Heart left ventricle (tissue), 16 donors: ENCODE data around the gene CNTN5. TPM values are rescaled to one million over a fixed set of nuclear protein-coding genes. Genes with fewer than 3 reads are reported as not detected.

Source experiments
- ATAC-seq, 4 donors: fragments of 200-7000 bp; cut with Tn5 transposase; one replicate each; pipeline ENCODE4 v1.9.1; 2020 to 2022; ENCODE audit warnings: moderate library complexity in 4 of 4, mild to moderate bottlenecking in 3 of 4, moderate number of reproducible peaks in 1 of 4
- DNase-seq, 5 donors: peaks; one replicate each; pipeline ENCODE4 v3.0.0-alpha.2; 2020
- H3K27ac ChIP-seq, 12 donors: fragments of 200-600 bp; sonication (generic) in 4 of 12; one replicate each; pipeline versions ENCODE4 v1.5.0 to v1.8.0; 2016 to 2022; ENCODE audit warnings: mild to moderate bottlenecking in 2 of 12
- H3K27me3 ChIP-seq, 9 donors: fragments of 200-600 bp; sonication (generic) in 2 of 9; one replicate each; pipeline versions ENCODE4 v1.5.1 to v1.8.0; 2016 to 2022; ENCODE audit warnings: mild to moderate bottlenecking in 3 of 9
- H3K36me3 ChIP-seq, 9 donors: fragments of 200-600 bp; sonication (generic) in 2 of 9; one replicate each; pipeline versions ENCODE4 v1.5.0 to v1.8.0; 2018 to 2022; ENCODE audit warnings: mild to moderate bottlenecking in 2 of 9
- H3K4me1 ChIP-seq, 12 donors: fragments of 200-600 bp; sonication (generic) in 4 of 12; one replicate each; pipeline versions ENCODE4 v1.5.0 to v1.8.0; 2016 to 2022; ENCODE audit warnings: mild to moderate bottlenecking in 3 of 12
- H3K4me3 ChIP-seq, 12 donors: fragments of 200-600 bp; sonication (generic) in 4 of 12; one replicate each; pipeline versions ENCODE4 v1.5.0 to v1.8.0; 2017 to 2022; ENCODE audit warnings: mild to moderate bottlenecking in 9 of 12, moderate library complexity in 4 of 12
- H3K9me3 ChIP-seq, 12 donors: fragments of 200-600 bp; sonication (generic) in 4 of 12; one replicate each; pipeline versions ENCODE4 v1.5.0 to v1.8.0; 2016 to 2022; ENCODE audit warnings: mild to moderate bottlenecking in 1 of 12
- POLR2A ChIP-seq, 2 donors: fragments of 450-650 bp; IDR thresholded peaks; one replicate each; pipeline ENCODE4 v1.6.1; 2017; ENCODE audit warnings: antibody characterized with exemption in 2 of 2, mild to moderate bottlenecking in 2 of 2, moderate library complexity in 2 of 2
- WGBS, 4 donors: extraction: QIAGEN DNeasy Blood & Tissue Kit in 2 of 4; methylation state at CpG; one replicate each; pipeline versions ENCODE4 v1.1.5 to v1.1.7; 2013 to 2018; 5-methylcytosine and 5-hydroxymethylcytosine counted together
- intact Hi-C, 10 donors: fragments of 100-400 bp; cut with DNase I; formaldehyde crosslinking; loops; one replicate each; pipeline versions ENCODE4 v1.11.1 to v1.14.2; 2022
- polyA plus RNA-seq, 2 donors: library from polyadenylated mRNA; stranded (reverse); fragments of 200-250 nt; gene quantifications; one replicate each; pipeline ENCODE4 v1.2.3, GENCODE V29; 2013
- total RNA-seq, 9 donors: library from RNA; depleted of rRNA in 2 of 9; stranded (reverse); fragments of >200 nt in 2 of 9; fragmentation: NEBNext Ultra II Directional in 3 of 9; extraction: Animal tissue kit (Norgen Biotek cat#: 25700) in 3 of 9; gene quantifications; one replicate each; pipeline versions ENCODE4 v1.1.0 to v1.2.4, GENCODE V29; 2016 to 2023
- TF ChIP-seq, protein P1 (sequence below), 12 donors: fragments of 200-600 bp; sonication (generic) in 4 of 12; IDR thresholded peaks; one replicate each; pipeline versions ENCODE4 v1.5.0 to v1.8.0; 2018 to 2022; ENCODE audit warnings: antibody characterized with exemption in 12 of 12, mild to moderate bottlenecking in 5 of 12
- donor health status: ischemic (EF 13 %, LVEDD 7.1; RV severe dilation, severe dysfunction).
- donor health status: healthy with polysubstance abuse.
- donor health status: DM: no; HTN: yes; CAD: no.
- donor health status: DM: no; HTN: no; CAD: no.
- donor health status: ischemic (EF 25% LVEDD 6.9; RV normal size, moderate dysfunction).
- donor health status: ischemic (EF 25% LVEDD 5.7; RV mildly dilated, moderate dysfunction).
- donor health status: healthy.
- donor health status: DM: yes; HTN: yes; CAD: no.
- donor health status: ischemic (EF 35%, LVEDD 5.7; RV mildly dilated, moderate dysfunction).
- donor health status: nonischemic (EF 11% LVEDD 7.7; RV severe dilation, severe dysfunction).
- donor health status: DM: yes; HTN: yes; CAD: no.
- donor health status: PGD.
- donor health status: ischemic (EF 29% LVEDD 5.4; RV normal size, mild dysfunction).
- donor health status: nonischemic (EF 23%, LVEDD 6.1; RV moderate dilation, normal function).

The CNTN5 gene
- total and polyA plus RNA-seq, 11 donors: 0.11 to 0.16 TPM; not detected in 9

DNA sequence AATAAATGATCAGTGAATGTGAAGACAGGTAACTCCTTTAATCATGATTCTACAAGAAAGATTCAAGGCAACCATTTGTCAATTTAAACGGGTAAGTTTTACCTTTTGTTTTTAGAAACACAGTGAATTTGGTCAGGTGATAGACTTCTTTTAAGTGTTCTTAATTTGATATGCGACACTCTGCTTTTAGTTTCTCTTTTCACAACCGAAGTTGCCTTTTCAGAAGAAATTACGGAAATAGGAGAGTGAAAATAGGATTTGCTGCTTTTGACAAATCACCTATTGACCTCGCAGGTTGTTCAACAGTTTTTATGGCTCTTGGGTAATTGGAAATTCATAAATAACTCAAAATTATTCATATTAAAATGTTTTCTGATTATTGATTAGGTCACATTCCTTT, 142.1 kb downstream of the CNTN5 start:
- intact Hi-C loops: no loop called here
- ATAC-seq: no peak
- TF ChIP-seq, protein P1, sequence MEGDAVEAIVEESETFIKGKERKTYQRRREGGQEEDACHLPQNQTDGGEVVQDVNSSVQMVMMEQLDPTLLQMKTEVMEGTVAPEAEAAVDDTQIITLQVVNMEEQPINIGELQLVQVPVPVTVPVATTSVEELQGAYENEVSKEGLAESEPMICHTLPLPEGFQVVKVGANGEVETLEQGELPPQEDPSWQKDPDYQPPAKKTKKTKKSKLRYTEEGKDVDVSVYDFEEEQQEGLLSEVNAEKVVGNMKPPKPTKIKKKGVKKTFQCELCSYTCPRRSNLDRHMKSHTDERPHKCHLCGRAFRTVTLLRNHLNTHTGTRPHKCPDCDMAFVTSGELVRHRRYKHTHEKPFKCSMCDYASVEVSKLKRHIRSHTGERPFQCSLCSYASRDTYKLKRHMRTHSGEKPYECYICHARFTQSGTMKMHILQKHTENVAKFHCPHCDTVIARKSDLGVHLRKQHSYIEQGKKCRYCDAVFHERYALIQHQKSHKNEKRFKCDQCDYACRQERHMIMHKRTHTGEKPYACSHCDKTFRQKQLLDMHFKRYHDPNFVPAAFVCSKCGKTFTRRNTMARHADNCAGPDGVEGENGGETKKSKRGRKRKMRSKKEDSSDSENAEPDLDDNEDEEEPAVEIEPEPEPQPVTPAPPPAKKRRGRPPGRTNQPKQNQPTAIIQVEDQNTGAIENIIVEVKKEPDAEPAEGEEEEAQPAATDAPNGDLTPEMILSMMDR (IDR thresholded peaks at IDR 0.05): no peak
- no peak for TF ChIP-seq POLR2A (IDR thresholded peaks at IDR 0.05)

DNA sequence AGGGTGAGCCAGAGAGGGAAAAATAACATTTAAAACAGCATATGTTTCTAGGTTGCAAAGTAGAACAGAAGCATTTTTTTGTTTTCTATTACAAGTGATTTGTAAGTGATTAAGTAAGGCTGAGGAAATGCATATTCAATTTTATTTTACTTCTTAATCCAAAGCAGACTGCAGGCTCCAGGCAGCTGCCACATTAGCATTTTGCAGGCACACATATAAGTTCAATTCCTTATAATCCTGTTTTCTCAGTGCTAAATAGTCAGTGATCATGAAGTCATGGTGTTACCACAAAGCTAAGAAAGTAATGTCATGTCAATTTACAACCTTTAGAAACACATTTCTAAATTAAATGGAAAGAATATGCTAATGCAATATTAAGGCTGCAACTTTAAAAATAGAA, 149.8 kb downstream of the CNTN5 start:
- no peak overlapping the region for H3K4me3 ChIP-seq
- H3K36me3 ChIP-seq: no peaks in the 10 kb centered on the region
- intact Hi-C loops: no loop called here
- TF ChIP-seq, protein P1 (IDR thresholded peaks at IDR 0.05): no peak
- no peak for TF ChIP-seq POLR2A (IDR thresholded peaks at IDR 0.05)
- H3K27me3 ChIP-seq: no peaks in the 10 kb centered on the region
- ATAC-seq (no peak), DNase-seq (no peak)
- H3K4me1 ChIP-seq: no peaks in the 10 kb centered on the region
- H3K9me3 ChIP-seq: peaks cover 0 to 7% (median 0%) of the 10 kb centered on the region in 12 donors
- H3K27ac ChIP-seq: no peak overlapping the region

More for the DNA sequence above, 142.1 kb downstream of the CNTN5 start:
- Histone ChIP-seq H3K9me3 (no peaks in the 10 kb centered on the region), H3K4me1 (no peaks in the 10 kb centered on the region), H3K27ac (no peak overlapping the region), H3K27me3 (no peaks in the 10 kb centered on the region), H3K36me3 (no peaks in the 10 kb centered on the region), H3K4me3 (no peak overlapping the region)
- no peak for DNase-seq
- WGBS, 4 donors: 86 to 89% (median 87%) methylated on average over 5 of the region's 5 CpGs

DNA sequence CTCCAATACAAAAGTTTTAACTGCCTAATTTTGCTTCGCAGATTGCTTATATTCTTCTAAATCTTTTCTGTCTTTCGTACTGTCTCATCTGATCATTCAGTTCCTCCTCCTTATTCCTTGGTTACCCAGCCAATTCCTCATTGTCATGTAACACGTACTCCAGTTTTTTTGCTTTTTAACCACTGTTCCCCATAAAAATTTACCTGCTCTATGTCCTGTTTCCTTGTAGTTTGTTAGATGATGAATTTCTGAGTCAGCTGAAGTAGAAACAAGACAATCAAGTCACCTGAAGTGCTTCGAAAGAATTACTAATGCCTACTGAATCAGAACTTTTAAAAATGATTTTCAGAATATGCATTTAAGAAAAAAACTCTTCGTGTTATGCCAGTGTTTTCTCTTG, 150.6 kb downstream of the CNTN5 start:
- Histone ChIP-seq H3K9me3 (peaks cover 0 to 7% (median 0%) of the 10 kb centered on the region in 12 donors), H3K4me1 (no peaks in the 10 kb centered on the region), H3K27ac (no peak overlapping the region), H3K36me3 (no peaks in the 10 kb centered on the region), H3K4me3 (no peak overlapping the region), H3K27me3 (no peaks in the 10 kb centered on the region)
- intact Hi-C loops: no loop called here
- TF ChIP-seq, protein P1 (IDR thresholded peaks at IDR 0.05): no peak
- TF ChIP-seq POLR2A (IDR thresholded peaks at IDR 0.05): no peak
- WGBS, 4 donors: 75 to 81% (median 77%) methylated on average over 5 of the region's 5 CpGs
- ATAC-seq: no peak
- no peak for DNase-seq

DNA sequence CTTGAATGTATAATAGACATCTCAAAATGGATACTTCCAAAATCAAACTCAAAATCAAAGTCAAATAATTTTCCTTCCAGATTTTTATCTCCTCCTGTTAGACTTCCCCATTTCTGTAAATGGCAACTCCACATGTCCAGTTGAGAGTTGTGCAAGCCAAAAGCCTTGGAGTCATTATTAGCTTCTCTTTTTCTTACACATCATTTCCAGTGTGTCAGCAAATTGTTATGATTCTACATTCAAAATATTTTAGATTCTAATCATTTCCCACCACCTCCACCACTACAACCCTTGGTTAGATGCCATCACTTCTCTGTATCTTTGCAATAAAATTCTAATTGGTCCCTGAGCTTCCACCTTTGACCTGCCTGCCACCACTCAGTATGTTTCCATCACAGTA, 155.7 kb downstream of the CNTN5 start:
- Histone ChIP-seq H3K4me3 (no peak overlapping the region), H3K27me3 (no peaks in the 10 kb centered on the region), H3K27ac (no peak overlapping the region), H3K9me3 (peaks cover 0 to 7% (median 0%) of the 10 kb centered on the region in 12 donors), H3K36me3 (no peaks in the 10 kb centered on the region), H3K4me1 (no peaks in the 10 kb centered on the region)
- intact Hi-C loops: no loop called here
- no peak for ATAC-seq
- TF ChIP-seq, protein P1 (IDR thresholded peaks at IDR 0.05): no peak
- no peak for TF ChIP-seq POLR2A (IDR thresholded peaks at IDR 0.05)
- no peak for DNase-seq
